HG02981 (cell line): ENCODE measurements around the gene SLC66A2.

Experiments used
- ATAC-seq: cut with Tn5 transposase; IDR thresholded peaks from one replicate; pipeline ENCODE4 v1.9.1; 2021; ENCODE audit warnings: mild to moderate bottlenecking, moderate library complexity; ENCODE audit not compliant: unreplicated experiment

The SLC66A2 gene

DNA sequence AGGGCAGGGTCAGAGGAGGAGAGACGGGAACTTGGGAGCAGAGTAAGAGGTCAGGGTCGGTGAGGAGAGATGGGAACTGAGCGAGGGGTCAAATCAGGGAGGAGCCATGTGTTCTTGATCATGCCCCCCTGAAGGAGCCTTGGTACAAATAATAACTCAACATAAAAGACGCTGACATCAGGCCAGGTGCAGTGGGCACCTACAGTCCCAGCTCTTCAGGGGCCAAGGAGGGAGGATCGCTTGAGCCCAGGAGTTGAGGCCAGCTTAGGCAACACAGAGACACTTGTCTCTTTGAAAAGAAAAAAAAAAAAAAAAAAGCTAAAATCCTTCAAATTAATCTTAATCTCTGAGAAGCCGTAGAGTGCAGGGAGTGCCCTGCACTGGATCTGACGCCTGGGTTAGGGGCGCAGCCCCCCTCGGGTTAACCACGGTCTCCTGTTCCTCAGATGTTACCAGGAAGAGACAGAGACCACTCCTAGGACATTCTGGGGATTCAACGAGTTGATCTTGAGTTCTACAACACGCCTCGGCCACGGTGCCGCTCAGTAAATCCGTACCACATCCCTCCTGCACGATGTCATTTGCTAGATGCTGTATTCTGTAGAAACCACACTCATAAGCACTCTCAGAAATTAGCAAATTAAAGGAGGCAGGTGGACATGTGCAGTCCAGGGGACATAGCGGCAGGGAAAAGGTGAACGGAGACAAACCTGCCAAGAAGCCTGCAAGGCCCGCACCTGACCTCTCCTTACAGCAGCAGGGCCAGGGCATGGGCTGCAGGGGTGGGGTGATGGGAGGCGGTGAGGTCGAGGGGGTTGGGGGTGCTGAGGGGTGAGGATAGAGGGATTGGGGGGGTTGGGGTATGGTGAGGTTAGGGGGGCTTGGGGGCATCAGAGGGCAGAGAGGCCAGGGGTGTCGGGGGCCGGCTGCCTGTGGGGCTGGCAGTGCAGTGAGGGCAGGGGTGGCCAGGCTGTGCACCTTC, 29.2 kb downstream of the SLC66A2 start:
- no peak for ATAC-seq

DNA sequence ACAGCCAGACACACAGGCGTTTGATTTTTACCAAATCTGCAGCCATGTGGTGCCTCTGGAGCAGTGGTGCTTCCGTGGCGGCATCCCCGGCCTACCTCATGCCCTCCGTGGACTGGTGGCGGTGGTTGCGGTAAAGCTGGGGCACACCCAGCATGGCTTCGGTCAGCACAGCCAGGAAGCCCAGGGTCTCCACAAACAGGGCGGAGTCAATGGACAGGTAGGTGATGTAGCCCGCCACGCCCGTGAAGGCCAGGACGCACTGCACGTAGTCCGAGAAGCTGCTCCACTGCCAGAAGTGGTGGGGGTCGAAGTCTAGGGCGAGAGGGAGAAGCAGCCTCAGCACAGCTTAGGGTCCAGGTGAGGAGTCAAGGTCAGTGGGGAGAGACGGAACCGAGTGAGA, 32.4 kb downstream of the SLC66A2 start:
- no peak for ATAC-seq

DNA sequence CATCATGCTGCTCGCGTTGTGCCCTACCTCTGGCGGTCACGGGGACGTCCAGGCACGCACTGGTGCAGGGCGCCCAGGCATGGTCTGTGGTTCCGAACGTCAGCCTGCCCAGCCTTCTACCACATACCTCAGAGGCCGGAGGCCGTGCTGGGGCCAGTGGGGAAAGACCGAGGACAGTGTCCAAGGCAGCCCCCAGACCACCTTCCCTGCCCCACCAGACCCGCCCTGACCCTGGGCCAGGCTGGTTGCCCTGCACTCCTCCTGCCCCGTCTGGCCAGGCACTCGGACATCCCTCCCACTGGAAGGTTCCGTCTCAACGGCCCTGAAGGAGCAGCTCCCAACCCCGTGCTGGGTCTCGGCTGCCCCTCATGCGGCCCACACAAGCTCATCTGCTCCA, 32.8 kb downstream of the SLC66A2 start:
- no peak for ATAC-seq

DNA sequence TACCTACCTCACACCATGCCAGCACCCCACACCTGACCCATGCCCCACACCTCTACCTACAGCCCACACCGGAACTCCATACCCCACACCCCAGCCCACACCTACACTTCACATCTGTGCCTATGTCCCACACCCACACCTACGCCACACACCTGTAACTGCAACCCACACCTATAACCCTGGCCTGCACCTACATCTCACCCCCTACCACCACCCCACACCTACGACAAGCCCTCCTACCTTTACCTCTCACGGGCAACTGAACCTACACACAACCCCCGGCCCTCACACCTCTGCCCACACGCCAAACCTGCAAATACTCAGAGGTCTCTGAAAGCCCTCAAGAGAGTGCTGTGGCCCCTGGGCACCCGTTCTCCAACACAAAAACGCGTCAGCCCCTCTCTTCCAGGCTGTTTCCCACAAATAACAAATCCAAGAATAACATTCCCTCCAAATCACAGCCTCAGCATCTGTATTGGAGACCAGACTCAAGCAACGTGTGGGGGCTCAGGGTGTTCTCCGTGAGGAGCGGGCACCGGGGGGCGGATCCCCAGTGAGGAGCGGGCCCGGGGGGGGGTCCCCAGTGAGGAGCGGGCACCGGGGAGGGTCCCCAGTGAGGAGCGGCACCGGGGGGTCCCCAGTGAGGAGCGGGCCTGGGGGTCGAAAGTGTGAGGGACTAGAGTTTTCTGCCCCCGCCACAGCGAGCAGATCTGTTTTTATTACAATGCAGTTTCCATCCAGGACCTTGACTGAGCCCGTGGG, 33.4 kb downstream of the SLC66A2 start:
- ATAC-seq, result no peak

DNA sequence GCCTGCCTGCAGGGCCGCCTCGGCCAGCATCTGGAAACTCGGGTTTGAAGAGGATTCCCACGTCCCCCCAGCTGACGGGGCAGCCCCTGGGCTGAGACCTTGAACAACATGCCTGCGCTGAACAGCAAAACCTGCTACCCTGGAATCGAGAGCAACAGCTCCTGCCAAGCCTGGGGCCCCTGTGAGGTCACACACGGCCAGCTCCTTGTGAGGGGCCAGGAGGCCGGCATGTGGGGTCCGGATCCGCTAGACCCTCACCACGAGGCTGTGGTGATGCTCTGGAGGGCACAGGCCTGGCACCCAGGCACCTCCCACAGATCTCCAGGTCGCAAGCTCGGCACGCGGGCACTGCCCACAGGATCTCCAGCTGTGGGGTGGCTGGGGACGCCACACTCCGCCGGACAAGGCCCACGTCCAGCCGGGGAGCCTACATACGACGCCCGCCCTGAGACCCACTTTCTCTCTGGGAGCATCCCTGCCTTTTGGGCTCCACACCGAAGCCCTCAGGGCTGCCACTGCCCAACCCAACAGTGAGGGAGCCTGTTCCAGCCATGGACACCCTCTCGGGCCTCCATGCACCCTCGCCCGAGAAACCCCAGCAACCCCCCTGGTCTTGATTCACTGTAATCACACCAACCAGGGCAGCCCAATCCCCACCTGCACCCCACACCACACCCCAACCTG, 34.1 kb downstream of the SLC66A2 start:
- no peak for ATAC-seq

DNA sequence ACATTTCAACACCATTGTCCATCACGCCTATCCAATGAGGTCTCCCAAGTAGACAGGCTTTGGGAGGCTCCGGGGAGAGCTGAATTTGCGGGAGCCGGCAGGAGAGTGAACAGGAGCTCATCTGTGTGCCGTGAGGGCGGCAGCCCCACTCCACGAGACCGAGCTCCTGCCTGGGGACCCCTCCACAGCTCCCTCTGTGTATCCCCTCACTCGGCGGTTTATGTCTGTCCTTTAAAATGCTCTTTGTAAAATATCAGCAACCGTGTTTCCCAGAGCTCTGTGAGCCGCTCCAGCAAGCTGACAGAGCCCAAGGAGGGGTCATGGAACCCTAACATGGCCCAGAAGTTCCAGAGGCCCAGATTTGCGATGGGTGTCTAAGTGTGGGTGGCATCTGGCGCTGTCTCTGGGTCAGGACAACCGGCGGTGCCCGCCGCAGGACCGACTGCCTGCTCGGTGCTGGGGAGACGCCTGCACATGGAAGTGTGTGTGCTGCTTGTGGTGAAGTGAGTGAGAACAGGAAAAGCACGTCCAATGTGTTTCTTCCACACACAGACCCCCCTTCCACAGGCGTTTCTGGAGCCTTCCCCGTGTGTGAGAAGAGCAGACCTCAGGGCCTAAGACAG, 34.8 kb downstream of the SLC66A2 start:
- no peak for ATAC-seq

DNA sequence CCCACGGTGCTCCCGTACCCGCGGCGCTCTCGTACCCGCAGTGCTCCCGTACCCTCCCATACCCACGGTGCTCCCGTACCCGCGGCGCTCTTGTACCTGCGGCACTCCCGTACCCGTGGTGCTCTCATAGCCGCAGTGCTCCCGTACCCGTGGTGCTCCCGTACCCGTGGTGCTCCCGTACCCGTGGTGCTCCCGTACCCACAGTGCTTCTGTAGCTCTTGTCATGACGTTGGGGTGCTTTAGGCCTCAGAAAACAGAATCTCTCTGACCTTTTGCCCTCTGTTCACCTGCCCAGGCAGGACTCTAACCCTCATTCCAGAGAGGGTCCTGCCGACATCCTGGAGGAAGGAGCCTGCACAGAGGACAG, 35.3 kb downstream of the SLC66A2 start:
- ATAC-seq, result no peak

DNA sequence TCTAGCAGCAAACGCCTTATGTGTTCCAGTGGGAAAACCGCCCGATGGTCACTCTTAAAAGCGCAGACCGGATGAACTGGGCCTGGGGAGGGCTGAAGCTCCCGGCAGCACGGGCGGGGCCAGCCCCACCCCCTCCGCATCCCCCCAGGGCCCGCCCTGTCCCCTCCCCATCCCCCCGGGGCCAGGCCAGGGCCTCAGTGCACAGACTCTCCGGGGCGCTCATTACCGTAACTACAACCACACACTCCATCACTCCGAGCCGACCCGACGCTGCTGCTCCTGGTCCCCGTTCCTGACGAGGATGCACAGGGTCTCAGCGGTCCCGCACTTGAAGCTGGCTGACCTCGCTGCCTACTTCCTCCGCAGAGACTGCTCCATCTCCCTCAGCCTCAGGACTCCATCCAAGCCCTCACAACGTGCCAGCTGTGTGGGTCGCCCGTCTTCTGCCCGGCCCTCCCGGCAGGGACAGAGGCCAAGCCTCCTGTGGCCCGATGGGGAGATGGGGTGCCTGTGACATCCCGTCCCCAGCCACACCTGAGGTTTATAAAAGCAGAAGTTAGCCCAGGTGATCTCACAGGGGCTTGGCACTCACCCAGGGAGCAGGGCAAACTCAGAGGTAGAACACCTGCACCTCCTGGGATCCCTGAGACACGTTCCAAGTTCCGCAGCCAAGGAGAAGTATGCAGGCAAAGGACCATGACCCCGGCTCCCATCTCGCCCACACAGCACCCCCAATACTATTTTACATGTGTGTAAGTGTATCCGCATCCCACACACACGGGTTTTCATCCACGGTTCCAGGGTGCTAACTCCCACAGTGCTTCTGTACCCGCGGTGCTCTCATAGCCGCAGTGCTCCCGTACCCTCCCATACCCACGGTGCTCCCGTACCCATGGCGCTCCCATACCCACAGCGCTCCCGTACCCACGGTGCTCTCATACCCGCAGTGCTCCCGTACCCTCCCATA, 36.0 kb downstream of the SLC66A2 start:
- no peak for ATAC-seq

DNA sequence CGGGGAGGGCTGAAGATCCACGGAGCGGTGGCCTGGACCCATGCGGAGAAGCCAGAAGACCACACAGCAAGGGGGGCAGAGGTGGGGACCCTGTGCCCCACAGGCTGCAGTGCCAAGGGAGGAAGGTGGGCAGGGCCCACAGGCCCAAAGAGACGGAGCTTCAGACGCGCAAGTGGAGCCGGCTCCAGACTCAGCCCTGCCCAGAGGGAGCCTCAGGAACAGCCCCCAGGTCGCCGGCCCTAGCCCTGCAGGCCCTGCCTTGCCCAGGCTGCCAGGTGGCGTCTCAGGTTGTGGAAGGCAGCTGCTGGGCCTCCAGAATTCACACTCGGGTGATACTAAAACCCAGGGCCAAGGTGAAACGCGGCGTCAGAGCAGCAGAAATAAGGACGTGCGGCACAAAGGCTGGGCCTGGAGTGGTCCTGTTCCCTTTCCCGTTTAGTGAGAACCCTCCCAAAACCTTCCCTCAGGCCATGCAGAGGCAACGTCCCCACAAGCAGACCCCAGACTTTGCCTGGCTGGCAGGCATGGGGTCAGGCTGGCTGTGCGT, 36.8 kb downstream of the SLC66A2 start:
- no peak for ATAC-seq

DNA sequence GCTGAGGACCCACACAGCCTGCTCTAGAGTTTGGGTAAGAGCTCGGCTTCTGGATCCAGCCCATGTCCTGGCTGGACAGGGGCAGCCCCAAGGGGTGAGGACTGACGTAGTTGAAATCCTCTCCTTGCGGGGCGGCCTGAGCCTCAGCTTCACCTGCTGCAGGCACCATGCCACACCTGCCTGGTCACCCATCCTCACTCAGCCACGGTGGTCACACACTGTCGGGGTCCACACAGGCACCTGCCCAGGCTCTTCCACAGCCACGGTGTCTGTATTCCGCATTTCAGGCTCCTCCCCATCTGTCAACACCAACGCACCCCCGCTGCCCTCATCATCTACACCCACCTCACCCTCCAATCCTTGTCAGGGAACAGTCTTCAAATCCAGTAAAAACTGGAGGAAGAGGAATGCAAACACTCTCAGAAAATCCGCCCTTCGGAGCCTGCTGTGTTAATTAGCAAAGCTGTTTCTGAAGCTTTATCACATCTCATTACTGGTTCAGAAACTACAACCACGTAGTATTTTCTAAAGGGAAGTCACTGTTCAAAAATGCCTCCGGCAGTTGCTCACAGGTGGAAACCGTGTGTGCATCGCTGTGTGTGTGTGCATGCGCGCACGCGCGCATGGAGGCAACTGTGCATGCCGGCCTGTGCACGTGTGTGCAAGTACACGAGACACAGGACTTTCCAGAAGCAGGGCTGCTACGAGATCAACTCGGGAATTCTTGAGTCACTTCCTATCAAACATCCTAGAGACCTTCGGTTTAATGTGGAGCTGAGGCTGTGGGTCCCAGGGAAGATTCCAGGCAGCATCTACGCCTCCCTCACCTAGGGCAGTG, 38.2 kb downstream of the SLC66A2 start:
- no peak for ATAC-seq

DNA sequence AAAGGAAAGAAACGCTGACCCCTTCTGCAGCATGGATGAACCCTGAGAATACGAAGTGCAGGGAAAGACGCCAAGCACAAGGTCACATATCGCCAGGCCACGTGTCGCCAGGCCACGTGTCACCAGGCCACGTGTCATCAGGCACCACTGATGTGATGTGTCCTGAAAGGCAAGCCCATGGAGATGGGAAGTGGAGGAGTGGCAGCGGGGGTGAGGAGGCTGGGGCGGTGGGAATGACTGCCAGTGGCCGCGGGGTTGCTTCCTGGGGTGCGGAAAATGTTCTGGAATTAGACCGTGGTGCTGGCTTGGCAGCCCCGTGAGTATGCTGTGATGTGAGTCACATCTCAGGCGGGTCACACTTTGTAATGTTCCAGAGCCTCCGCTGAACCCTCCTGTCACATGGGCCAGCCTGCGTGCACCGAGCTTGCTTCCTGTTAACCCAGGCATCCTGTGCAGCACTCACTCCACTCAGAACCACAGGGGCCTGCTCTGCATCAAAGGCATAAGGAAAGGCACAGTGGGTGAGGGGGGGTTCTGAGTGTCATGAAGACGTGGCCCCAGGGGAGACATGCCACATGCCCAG, 39.0 kb downstream of the SLC66A2 start:
- no peak for ATAC-seq

DNA sequence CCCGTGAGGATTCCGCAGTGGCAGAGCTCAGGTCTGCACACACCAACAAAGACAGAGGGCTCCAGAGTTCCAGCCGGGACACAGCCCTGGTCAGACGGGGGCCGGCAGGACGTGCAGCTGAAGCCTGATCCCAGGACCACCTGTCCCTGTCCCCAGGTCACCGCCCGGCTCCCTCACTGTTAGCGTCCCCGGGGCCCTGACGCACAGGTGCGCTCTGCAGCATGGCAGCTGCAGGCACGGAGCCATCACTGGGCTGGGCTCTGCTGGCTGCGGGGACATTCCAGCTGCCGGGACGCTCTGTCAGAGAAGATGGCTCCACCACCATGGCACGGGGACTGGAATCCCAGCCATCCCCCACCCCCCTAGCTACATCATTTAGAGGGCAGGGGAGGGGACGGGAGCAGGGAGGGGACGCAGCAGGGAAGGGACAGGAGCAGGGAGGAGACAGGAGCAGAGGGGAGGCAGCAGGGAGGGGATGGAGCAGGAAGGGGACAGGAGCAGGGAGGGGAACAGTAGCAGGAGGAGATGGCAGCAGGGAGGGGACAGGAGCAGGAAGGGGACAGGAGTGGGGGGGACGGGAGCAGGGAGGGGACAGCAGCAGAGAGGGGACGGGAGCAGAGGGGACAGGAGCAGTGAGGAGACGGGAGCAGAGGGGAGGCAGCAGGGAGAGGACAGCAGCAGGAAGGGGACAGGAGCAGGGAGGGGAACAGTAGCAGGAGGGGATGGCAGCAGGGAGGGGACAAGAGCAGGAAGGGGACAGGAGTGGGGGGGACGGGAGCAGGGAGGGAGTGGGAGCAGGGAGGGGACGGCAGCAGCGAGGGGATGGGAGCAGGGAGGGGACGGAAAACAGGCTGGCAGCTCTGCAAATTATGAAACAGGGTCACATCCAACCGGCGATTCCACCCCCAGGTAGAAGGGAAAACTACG, 39.8 kb downstream of the SLC66A2 start:
- ATAC-seq, result no peak

DNA sequence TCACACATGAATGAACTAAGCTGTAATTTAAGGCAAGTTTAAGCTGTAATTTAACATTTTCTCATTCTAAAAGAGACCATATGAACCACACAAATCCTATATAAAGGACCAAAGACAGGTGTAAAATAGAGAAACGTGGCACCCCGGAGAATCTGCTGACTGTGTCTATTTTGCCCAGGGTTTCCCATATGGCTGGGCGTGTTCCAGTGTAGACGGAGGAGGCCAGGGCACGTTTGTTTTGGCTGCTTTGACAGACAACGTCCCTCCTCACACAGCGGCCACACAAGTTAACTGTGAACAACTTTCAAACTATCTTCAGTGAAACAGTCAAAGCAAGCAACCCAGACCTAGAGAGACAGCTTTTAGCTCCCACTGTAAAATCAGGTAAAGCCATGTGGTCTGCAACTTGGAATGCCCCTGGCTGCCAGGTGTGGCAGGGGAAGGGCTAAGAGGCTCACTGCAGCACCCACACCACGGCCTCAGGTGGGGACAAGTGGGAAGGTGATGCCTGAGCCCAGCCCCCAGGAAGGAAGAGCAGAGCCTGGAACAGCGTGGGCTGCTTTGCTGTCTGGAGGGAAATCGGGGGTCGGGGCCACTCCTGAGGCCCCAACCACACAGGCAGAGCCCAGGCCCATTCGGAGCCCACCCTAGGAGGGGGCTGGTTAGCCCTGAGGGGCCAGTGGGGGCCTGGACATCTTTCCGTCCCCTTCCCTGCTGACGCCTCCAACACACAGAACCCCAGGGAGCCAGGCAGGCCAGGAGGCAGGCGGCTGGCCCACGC, 40.7 kb downstream of the SLC66A2 start:
- ATAC-seq, result no peak

DNA sequence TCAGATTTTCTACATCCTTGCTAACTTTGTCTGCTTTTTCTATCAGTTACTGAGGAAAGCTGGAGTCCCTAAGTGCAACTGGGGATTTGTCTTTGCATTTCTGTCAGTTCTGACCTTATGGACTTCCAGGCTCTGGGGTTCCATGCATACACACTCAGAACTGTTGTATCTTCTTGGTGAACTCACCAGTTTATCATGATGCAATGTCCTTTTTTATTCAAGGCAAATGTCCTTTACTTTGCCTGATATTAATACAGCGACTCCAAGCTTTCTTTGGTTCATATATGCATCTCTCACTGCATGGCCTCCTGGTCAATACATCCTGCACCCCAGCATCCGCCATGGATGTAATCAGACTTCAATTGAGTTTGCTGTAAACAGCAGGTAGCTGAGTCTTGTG, 44.7 kb downstream of the SLC66A2 start:
- no peak for ATAC-seq

DNA sequence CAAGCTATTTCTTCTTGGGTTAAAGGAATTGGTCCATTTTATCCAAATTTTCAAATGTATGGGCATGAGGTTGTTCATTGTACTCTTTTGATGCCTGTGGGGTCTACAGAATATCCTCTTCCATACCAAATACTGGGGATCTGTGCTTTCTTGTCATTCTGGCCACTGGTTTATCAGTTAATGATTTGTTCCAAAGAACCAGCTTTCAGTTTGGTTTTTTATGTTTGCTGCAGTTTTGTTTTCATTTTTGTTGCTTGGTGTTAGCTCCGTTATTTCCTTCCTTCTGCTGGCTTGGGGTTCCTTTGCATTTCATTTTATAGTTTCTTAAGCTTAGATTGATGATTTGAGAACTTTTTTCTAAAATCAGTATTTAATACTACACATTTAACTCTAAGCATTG, 45.5 kb downstream of the SLC66A2 start:
- ATAC-seq, result no peak

DNA sequence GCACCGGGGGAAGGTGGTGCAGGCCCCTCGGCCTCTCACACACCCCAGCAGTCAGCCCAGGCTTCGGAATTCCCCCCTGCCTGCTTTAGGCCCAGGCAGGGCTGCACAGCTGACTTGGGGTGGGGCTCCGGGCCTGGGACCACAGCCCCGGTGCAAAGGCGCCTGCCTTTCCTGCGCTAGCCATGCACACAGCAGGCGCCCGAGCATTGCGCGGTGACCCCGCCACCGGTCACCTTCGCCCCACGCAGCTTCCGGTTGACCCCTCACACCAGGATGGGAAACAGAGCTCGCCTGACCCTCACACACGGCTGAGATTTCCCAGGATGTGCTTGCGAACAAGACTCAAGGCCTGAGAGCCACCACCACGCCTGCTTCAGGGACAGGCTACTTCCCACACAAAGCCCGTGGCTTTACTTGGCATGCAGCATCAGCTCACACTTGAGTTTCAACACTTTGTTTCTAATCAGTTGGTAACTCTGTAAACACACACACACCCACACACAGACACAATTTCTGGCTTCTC, 46.0 kb downstream of the SLC66A2 start:
- no peak for ATAC-seq
